HG03066 (cell line): Measurements from ENCODE around the gene TMC3.

ENCODE experiments used
- ATAC-seq: cut with Tn5 transposase; IDR thresholded peaks from one replicate; pipeline ENCODE4 v1.9.1; 2021; ENCODE audit warnings: low read depth; ENCODE audit not compliant: unreplicated experiment

TMC3 gene

DNA sequence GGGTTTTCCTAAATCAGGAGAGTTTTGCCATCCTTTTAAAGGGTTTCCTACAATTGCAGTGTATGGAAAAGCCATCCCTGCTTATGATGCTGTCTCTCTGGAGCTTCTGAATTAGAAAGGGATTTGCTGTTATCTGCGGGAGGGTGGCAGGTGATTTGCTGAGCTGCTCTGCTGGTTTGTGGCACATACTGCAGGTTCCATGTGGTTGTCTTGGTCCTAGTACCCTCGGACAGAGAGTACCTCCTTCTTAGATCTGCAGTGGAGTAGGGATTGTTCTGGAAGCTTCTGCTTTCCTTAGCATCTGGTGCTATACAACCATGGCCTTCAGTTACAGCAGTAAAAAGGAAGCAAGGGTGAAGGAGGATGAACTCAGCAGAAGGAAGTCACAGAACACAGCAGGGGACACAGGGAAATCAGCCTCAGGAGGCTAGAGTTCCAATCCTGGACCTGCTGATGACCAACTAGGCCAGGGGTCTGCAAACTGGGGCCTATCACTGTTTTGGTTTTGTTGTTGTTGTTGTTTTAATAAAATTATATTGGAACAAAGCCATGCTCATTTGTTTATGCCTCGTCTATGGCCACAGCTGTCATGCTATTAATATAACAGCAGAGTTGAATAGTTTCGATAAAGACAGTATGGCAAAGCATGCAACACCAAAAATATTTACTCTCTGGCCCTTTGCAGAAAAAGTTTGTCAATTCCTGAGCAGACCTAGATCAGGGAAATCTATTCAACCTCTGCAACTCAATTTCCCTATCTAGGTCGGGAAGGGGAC lies 89.6 kb downstream of the TMC3 start:
- peak; percentile 66 for ATAC-seq

DNA sequence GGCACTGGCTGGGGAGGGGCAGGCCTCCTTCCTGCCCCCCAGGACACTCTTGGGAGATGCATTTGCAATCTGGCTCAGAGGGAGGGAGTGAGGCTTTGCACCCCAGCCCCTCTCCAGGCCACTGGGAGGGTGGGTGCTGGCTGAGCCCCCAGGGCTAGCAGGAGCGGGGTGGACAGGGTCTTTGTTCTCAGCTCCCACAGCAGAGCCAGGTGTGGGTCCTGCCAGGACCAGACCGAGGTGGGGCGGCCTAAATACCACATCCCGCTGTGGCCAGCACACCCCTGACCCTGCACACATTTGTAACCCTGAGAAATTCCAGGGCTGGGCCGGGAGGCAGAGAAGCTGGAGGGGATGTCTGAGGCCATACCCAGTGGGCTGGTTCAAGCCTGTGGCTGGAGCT lies 91.1 kb downstream of the TMC3 start:
- no peak for ATAC-seq

DNA sequence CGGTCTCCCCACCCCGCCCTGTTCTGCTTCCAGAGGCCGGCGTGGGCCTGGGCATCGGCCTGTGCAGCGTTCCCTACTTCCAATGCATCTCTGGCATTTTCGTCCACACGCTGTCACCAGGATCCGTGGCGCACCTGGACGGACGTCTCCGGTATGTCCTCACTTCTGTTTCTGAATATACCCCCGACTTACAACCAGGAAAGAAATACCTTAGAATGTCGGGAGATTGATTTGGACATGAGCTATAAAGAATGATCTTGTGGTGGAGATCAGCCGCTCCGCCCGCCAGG lies 91.5 kb downstream of the TMC3 start:
- ATAC-seq: no peak

DNA sequence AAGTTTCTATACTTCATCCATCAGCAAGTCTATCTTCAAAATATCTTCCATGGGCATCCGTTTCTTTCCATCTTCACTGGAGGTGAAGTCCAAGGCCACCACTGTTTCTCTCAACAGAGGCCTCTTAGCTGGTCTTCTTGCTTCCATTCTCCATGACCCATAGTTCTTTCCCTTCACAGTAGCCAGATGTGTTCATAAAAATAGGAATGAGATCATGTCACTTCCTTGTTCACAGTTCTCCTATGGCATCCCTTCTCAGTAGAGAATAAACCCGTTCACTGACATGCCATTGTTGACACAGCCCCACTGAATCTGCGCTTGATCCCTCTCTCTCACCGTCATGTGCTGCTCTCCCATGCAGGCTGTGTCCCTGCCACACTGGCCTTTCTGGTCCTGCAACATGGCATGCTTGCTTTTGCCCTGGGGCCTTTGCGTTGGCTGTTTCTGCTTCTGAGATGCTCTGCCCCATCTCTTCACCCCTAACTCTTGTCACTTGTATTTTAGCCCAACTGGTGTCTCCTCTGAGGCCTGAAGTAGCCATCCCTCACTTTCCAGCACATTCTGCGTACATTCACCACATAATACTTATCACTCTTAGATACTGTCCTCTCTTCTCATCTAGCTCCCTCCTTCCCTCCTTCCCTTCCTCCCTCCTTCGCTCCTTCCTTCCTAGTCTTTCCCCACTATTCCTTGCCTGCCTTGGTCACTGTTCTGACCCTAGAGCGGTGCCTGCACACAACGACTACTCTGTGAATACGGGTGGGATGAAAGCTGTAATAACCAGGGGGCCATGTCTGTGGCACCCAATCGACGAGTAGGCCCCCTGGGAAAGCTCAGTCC lies 92.0 kb downstream of the TMC3 start:
- no peak for ATAC-seq

DNA sequence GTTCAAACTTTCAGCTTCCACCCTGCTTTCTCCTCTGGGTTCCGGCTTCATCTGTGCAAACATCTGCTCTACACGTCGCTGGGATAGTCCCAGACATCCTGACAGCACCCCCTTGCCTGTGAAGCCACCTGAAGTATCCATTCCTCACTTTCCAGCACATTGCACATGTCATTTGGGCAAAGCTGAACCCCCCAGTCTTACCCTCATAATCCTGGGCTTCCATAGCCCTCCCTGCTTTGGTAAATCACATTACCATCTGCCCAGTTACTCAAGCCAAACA lies 92.6 kb downstream of the TMC3 start:
- no peak for ATAC-seq
